CD14-positive monocyte (primary cell): ENCODE results near the gene TMEM141. TPM values are rescaled to one million over a fixed set of nuclear protein-coding genes. Genes with fewer than 3 reads are reported as not detected.

Source experiments
- DNase-seq, 3 donors: peaks; one replicate each; pipeline ENCODE4 v3.0.0-alpha.2; 2011 to 2022
- H2AFZ ChIP-seq: 2 replicates; pipeline ENCODE4 v1.6.0; 2012; ENCODE audit warnings: mild to moderate bottlenecking, low read depth, low read length, inconsistent platforms; ENCODE audit not compliant: insufficient read depth, poor library complexity, severe bottlenecking
- H3K27ac ChIP-seq, 2 donors: 1 replicate in 1 of 2; 2 replicates in 1 of 2; pipeline ENCODE4 v1.5.1; 2012 to 2013; ENCODE audit warnings: low read length in 2 of 2, control low read depth in 1 of 2, inconsistent platforms in 1 of 2, low read depth in 1 of 2, mild to moderate bottlenecking in 1 of 2
- H3K27me3 ChIP-seq, 2 donors: one replicate each; pipeline versions ENCODE4 v1.6.0 to v1.6.1; 2011 to 2013; ENCODE audit warnings: low read length in 2 of 2; ENCODE audit not compliant: control insufficient read depth in 2 of 2, insufficient read depth in 2 of 2
- H3K36me3 ChIP-seq, 2 donors: replicated peaks in 1 of 2; 1 replicate in 1 of 2; 2 replicates in 1 of 2; pipeline versions ENCODE4 v1.5.1 to v1.6.1; 2012 to 2013; ENCODE audit warnings: low read length in 2 of 2, control low read depth in 1 of 2, inconsistent platforms in 1 of 2, mild to moderate bottlenecking in 1 of 2; ENCODE audit not compliant: insufficient read depth in 2 of 2, control insufficient read depth in 1 of 2
- H3K4me1 ChIP-seq, 2 donors: 1 replicate in 1 of 2; 2 replicates in 1 of 2; pipeline versions ENCODE4 v1.5.1 to v1.6.1; 2012 to 2013; ENCODE audit warnings: low read length in 2 of 2, control low read depth in 1 of 2, inconsistent platforms in 1 of 2, mild to moderate bottlenecking in 1 of 2, moderate library complexity in 1 of 2; ENCODE audit not compliant: insufficient read depth in 2 of 2, control insufficient read depth in 1 of 2
- H3K4me2 ChIP-seq: replicated peaks from 2 replicates; pipeline ENCODE3; 2012; ENCODE audit warnings: low read length, moderate library complexity, mild to moderate bottlenecking; ENCODE audit not compliant: poor library complexity, severe bottlenecking; ENCODE audit errors: extremely low read depth
- H3K4me3 ChIP-seq, 3 experiments: fragments of 200-600 bp in 1 of 3; sonication (generic) in 1 of 3; replicated peaks in 1 of 3; 1 replicate in 2 of 3; 2 replicates in 1 of 3; pipeline ENCODE4 v1.5.1; 2011 to 2013; ENCODE audit warnings: low read length in 3 of 3, mild to moderate bottlenecking in 3 of 3, control low read depth in 2 of 3, low read depth in 2 of 3, inconsistent platforms in 1 of 3, moderate library complexity in 1 of 3
- H3K79me2 ChIP-seq: 2 replicates; pipeline ENCODE4 v1.6.0; 2012; ENCODE audit warnings: mild to moderate bottlenecking, control low read depth, inconsistent platforms, low read length, moderate library complexity; ENCODE audit not compliant: insufficient read depth
- H3K9ac ChIP-seq: 2 replicates; pipeline ENCODE4 v1.6.0; 2017; ENCODE audit warnings: low read length, mild to moderate bottlenecking; ENCODE audit not compliant: insufficient read depth, poor library complexity, severe bottlenecking
- H3K9me3 ChIP-seq, 2 donors: replicated peaks in 1 of 2; 1 replicate in 1 of 2; 2 replicates in 1 of 2; pipeline versions ENCODE4 v1.5.1 to v1.6.1; 2012 to 2013; ENCODE audit warnings: low read length in 2 of 2, control low read depth in 1 of 2; ENCODE audit not compliant: control insufficient read depth in 1 of 2, insufficient read depth in 1 of 2
- H4K20me1 ChIP-seq: 2 replicates; pipeline ENCODE4 v1.6.0; 2012; ENCODE audit warnings: mild to moderate bottlenecking, low read length, control low read depth, moderate library complexity; ENCODE audit not compliant: insufficient read depth
- H3K27ac Mint-ChIP-seq, 7 donors: one replicate each; pipeline ENCODE4 v1.8.0; 2020; ENCODE audit warnings: mild to moderate bottlenecking in 7 of 7, mixed read lengths in 7 of 7, moderate library complexity in 6 of 7, inconsistent platforms in 2 of 7
- H3K27me3 Mint-ChIP-seq, 3 donors: one replicate each; pipeline ENCODE4 v1.8.0; 2021 to 2022; ENCODE audit warnings: low read depth in 3 of 3, mild to moderate bottlenecking in 3 of 3, mixed read lengths in 3 of 3, moderate library complexity in 3 of 3, inconsistent platforms in 1 of 3
- H3K36me3 Mint-ChIP-seq, 2 donors: one replicate each; pipeline ENCODE4 v1.8.0; 2020; ENCODE audit warnings: mixed read lengths in 2 of 2, inconsistent platforms in 1 of 2, mild to moderate bottlenecking in 1 of 2
- H3K4me1 Mint-ChIP-seq: one replicate; pipeline ENCODE4 v1.8.0; 2020; ENCODE audit warnings: mild to moderate bottlenecking, mixed read lengths
- H3K4me3 Mint-ChIP-seq, 2 donors: one replicate each; pipeline ENCODE4 v1.8.0; 2020; ENCODE audit warnings: mild to moderate bottlenecking in 2 of 2, mixed read lengths in 2 of 2, moderate library complexity in 1 of 2
- H3K9me3 Mint-ChIP-seq, 7 donors: one replicate each; pipeline ENCODE4 v1.8.0; 2020 to 2022; ENCODE audit warnings: mixed read lengths in 7 of 7, mild to moderate bottlenecking in 6 of 7, moderate library complexity in 6 of 7, inconsistent platforms in 2 of 7
- CTCF ChIP-seq: fragments of 200-600 bp; IDR thresholded peaks from one replicate; pipeline ENCODE4 v1.8.0; 2022; ENCODE audit warnings: antibody characterized with exemption, mild to moderate bottlenecking
- WGBS: methylation state at CpG from one replicate; pipeline ENCODE4 v1.1.5; 2013; ENCODE audit warnings: missing lambda C conversion rate; ENCODE audit not compliant: insufficient coverage; 5-methylcytosine and 5-hydroxymethylcytosine counted together
- intact Hi-C, 2 donors: fragments of 100-400 bp; cut with micrococcal nuclease; formaldehyde crosslinking; loops; one replicate each; pipeline versions ENCODE4 v1.15.0 to v1.15.1; 2023
- polyA plus RNA-seq, 3 donors: library from polyadenylated mRNA; depleted of rRNA in 1 of 3; unstranded in 2 of 3; stranded (reverse) in 1 of 3; fragments of 300-500 nt in 2 of 3; fragments of >200 nt in 1 of 3; fragmentation: Illumina TruSeq in 2 of 3; gene quantifications; 1 replicate in 2 of 3; 2 replicates in 1 of 3; pipeline ENCODE4 v1.2.3, GENCODE V29; 2012 to 2021

TMEM141 gene
- polyA plus RNA-seq, 3 donors, result 33.1 to 47.2 (median 39.2) TPM

- H3K27ac ChIP-seq, result no peak overlapping the region
- no peaks in the 10 kb centered on the region for H3K9me3 Mint-ChIP-seq
- H3K4me3 ChIP-seq, result no peak overlapping the region
- no peaks in the 10 kb centered on the region for H3K27me3 ChIP-seq
- peaks cover 4% of the 10 kb centered on the region for H3K79me2 ChIP-seq
- TF ChIP-seq CTCF, result no peak
- H4K20me1 ChIP-seq, result peaks cover 14% of the 10 kb centered on the region
- H3K4me3 Mint-ChIP-seq, result no peak overlapping the region
- H3K27ac Mint-ChIP-seq, result no peak overlapping the region
- H3K9me3 ChIP-seq, result no peaks in the 10 kb centered on the region
- H3K4me1 ChIP-seq, result peaks cover 20 to 24% of the 10 kb centered on the region in 2 donors
- H3K27me3 Mint-ChIP-seq, result peaks cover 0 to 3% (median 0%) of the 10 kb centered on the region in 3 donors
- no peak overlapping the region for H2AFZ ChIP-seq
- intact Hi-C loops, result loop anchor here (5.0 to 10.0 kb wide), 2 partner anchors 243 to 275 kb away; partner anchors contain the start of gene FUT7 (in 1 of the 2)
- H3K4me2 ChIP-seq, result no peak overlapping the region
- peaks cover 18% of the 10 kb centered on the region for H3K4me1 Mint-ChIP-seq
- DNase-seq, result no peak
- H3K36me3 Mint-ChIP-seq, result peaks cover 10 to 12% of the 10 kb centered on the region in 2 donors
- H3K36me3 ChIP-seq, result no peaks in the 10 kb centered on the region
- no CpG with 5 or more reads among the region's 3 CpGs for WGBS
- H3K9ac ChIP-seq, result no peak overlapping the region
Observed at GRCh38 chr9:136789523-136789937, 1.6 kb upstream of the TMEM141 start.

GRCh38 chr9:136791516-136792276 is 552 bp downstream of the TMEM141 start:
- Mint-ChIP-seq H3K4me1 (peaks cover 27% of the 10 kb centered on the region), H3K27ac (peak overlapping the region; percentile 81 to 94 (median 86)), H3K4me3 (peak overlapping the region; percentile 75 to 84), H3K9me3 (peaks cover 0 to 2% (median 0%) of the 10 kb centered on the region in 7 donors), H3K27me3 (peaks cover 11 to 23% (median 15%) of the 10 kb centered on the region in 3 donors), H3K36me3 (peaks cover 12% of the 10 kb centered on the region in 2 donors)
- Histone ChIP-seq H3K4me1 (peaks cover 29 to 35% of the 10 kb centered on the region in 2 donors), H3K4me3 (peak overlapping the region; percentile 50 to 81 (median 55)), H3K27me3 (peaks cover 0 to 13% of the 10 kb centered on the region in 2 donors), H3K9ac (peak overlapping the region; percentile 66), H3K79me2 (peaks cover 4% of the 10 kb centered on the region), H2AFZ (peak overlapping the region; percentile 89), H3K27ac (peak overlapping the region; percentile 81 to 82), H3K9me3 (no peaks in the 10 kb centered on the region), H3K36me3 (no peaks in the 10 kb centered on the region), H3K4me2 (peak overlapping the region; percentile 94), H4K20me1 (peaks cover 14% of the 10 kb centered on the region)
- peak; percentile 99 for TF ChIP-seq CTCF
- intact Hi-C loops, result loop anchor here (2.0 to 5.0 kb wide), 4 partner anchors 15 to 309 kb away; partner anchors contain the start of genes PAXX (in 1 of the 2), PHPT1 (in 1 of the 2), RABL6 (in 1 of the 2) and SEC16A (in 1 of the 2)
- under 1% methylated on average over 24 of the region's 29 CpGs for WGBS
- peak; percentile 41 to 61 (median 43) for DNase-seq
